ACHN (cell line): ENCODE results near the gene ATG9B.
"Not testable (repeated sequence)": the region's sequence is repeated elsewhere in the genome, so short reads cannot be mapped to it uniquely, and the experiment has no call there.

Experiments used
- DNase-seq: peaks from one replicate; pipeline ENCODE4 v3.0.0-alpha.2; 2015
- in situ Hi-C: cut with HindIII; loops from 2 replicates; pipeline ENCODE4 v1.10.0; 2017; ENCODE audit warnings: low sequenced_read_pairs, low pct_ligation_motif_present, low pct_unique_long_range_greater_than_20kb

ATG9B gene

DNA sequence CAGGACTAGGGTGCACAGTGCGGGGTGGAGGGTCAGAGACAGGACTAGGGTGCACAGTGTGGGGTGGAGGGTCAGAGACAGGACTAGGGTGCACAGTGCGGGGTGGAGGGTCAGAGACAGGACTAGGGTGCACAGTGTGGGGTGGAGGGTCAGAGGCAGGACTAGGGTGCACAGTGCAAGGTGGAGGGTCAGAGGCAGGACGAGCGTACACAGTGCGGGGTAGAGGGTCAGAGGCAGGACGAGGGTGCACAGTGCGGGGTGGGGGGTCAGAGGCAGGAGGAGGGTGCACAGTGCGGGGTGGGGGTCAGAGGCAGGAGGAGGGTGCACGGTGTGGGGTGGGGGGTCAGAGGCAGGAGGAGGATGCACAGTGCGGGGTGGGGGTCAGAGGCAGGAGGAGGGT is 19.2 kb upstream of the ATG9B start:
- DNase-seq, in situ Hi-C loops: not testable (repeated sequence)

DNA sequence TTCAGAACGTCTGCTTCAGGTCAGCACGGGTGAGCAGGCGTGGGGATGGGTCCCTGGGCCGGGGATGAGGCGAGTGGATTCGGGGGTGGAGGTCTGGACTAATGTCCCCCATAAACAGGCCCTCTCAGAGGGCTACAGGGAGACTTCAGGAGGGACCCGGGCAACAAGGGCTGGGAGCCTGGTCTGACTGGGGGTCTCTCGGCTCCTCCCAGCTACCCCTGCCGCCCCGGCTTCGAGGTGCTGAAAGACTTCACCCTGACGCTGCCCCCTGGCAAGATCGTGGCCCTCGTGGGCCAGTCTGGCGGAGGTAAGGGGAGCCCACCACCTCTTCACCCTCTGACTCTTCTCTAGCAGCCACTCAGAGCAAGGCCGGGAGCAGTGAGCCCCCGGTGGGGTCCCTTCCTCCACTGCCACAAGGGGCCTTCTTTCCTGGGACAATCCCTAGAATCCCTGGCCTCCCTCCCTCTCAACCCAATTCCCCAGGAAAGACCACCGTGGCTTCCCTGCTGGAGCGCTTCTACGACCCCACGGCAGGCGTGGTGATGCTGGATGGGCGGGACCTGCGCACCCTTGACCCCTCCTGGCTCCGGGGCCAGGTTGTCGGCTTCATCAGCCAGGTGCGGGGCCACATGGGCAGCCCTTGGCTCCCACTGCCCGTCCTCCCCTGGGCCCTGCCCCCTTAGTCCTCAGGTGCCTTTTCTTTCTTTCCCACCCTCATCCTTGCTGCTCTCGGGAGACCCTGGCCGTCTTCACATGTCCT is 16.5 kb upstream of the ATG9B start:
- in situ Hi-C loops, result no loop called here
- DNase-seq, result no peak

DNA sequence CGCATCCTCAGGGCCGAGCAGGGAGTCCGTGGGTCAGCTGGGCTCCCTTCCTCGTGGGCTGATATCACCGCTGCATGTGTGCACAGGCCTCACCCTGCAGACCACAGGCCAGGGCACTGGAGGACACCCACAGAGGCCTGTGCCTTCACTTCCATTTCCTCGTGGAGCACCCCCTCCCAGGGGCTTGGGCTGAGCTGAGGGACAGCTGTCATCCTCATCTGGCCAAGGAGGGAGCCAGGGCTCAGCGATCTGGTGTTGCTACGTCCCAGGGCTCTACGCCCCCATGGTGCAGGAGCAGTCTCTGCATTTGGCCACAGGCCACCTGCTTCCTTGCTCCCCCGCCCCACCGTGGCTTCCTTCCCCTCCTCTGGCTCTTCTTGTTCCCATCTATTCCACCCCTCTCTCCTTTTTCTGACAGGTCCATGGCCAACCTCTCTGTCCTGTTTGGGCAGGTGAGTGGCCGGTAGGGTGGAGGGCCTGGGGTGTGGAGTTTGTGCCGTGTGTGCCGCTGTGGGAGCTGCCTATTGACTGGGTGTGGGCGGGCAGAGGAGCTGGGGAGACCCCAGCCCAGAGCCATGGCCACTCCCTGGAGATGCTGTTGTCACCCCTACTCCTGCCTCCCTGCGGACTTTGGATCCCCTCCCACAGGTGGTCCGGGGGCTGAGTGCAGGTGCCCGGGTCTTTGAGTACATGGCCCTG is 15.7 kb upstream of the ATG9B start:
- DNase-seq, result no peak
- in situ Hi-C loops, result no loop called here

DNA sequence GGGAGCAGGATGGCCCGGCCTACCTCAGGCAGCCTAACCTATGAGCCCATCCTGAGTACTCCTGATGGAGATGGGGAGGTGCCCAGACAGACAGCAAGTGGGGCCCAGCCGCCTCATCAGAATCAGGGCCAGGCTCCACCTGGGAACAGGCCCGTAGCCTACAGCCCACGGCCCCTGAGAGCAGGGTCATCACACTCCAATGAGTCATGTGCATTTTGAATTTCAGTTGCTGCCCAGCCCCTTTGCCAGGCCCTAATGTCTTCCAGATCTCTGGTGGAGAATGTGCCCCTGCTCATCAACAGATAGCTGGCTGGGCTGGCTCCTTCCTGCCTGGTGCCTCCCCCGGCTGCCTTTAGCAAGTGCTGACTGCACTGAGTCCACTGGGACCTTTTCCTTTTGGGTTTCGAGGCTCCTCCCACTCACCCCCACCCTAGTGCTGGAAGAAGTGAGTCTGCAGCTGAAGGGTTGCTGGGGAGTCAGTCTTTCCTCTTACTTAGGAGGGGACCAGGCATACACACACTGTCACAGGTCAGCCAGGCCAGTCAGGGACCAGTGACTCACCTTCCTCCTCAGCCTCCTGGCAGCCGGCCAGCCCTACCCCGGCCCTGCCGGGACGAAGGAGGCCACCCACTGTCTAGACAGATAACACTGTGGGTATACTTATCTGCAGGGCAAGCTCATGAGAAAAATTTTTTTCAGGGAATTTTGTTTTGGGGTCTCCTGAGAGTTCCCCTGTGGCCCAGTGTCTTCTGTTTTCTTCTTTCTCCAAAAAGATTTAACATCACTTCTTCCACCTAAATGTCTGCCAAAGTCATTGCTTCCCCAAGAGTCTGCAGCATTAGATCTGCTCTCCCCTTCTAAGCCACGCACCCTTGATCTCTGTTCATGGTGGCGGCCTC is 14.9 kb upstream of the ATG9B start:
- peak; percentile 96 for DNase-seq
- in situ Hi-C loops, result no loop called here

- in situ Hi-C loops, result no loop called here
- no peak for DNase-seq
Observed at GRCh38 chr7:151035902-151036301, 11.6 kb upstream of the ATG9B start.

GRCh38 chr7:151035026-151035717 is 10.9 kb upstream of the ATG9B start:
- in situ Hi-C loops, result no loop called here
- DNase-seq, result no peak

- no peak for DNase-seq
- in situ Hi-C loops, result no loop called here
Observed at GRCh38 chr7:151034312-151035025, 10.2 kb upstream of the ATG9B start.

DNA sequence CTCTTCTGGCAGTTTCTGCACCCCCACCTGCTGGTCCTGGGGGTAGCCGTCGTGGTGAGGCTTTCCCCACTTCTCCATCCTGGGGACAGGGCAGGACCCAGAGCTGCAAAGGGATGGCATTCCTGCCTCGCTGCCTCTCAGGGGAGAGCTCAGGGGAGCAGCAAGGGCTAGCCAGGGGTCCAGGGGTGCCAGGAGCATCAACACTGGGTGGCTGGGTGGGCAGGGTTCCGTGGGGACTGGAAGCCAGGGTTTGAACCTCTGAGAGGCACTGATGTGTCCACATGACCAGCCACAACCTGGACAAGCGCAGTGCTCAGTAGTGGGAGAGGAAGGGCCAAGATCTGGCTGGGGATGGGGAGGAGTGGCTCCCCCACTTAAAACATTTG is 9.6 kb upstream of the ATG9B start:
- in situ Hi-C loops, result no loop called here
- DNase-seq, result no peak

- in situ Hi-C loops, result no loop called here
Observed at GRCh38 chr7:151032936-151033863, 8.9 kb upstream of the ATG9B start.

GRCh38 chr7:151031011-151031410 is 6.7 kb upstream of the ATG9B start:
- no peak for DNase-seq
- in situ Hi-C loops, result no loop called here

More at GRCh38 chr7:151032936-151033863, 8.9 kb upstream of the ATG9B start:
- DNase-seq, result peak; percentile 39

GRCh38 chr7:151028948-151029501 is 4.7 kb upstream of the ATG9B start:
- in situ Hi-C loops, result no loop called here
- no peak for DNase-seq

- peak; percentile 100 for DNase-seq
- in situ Hi-C loops, result no loop called here
Observed at GRCh38 chr7:151028131-151028947, 4.0 kb upstream of the ATG9B start, which contains the start of gene ABCB8. ABCB8 (plus strand) TSS chr7:151028450; CDS start chr7:151028516, 66 bp downstream.

GRCh38 chr7:151027728-151028130 is 3.4 kb upstream of the ATG9B start:
- in situ Hi-C loops, DNase-seq: not testable (repeated sequence)

DNA sequence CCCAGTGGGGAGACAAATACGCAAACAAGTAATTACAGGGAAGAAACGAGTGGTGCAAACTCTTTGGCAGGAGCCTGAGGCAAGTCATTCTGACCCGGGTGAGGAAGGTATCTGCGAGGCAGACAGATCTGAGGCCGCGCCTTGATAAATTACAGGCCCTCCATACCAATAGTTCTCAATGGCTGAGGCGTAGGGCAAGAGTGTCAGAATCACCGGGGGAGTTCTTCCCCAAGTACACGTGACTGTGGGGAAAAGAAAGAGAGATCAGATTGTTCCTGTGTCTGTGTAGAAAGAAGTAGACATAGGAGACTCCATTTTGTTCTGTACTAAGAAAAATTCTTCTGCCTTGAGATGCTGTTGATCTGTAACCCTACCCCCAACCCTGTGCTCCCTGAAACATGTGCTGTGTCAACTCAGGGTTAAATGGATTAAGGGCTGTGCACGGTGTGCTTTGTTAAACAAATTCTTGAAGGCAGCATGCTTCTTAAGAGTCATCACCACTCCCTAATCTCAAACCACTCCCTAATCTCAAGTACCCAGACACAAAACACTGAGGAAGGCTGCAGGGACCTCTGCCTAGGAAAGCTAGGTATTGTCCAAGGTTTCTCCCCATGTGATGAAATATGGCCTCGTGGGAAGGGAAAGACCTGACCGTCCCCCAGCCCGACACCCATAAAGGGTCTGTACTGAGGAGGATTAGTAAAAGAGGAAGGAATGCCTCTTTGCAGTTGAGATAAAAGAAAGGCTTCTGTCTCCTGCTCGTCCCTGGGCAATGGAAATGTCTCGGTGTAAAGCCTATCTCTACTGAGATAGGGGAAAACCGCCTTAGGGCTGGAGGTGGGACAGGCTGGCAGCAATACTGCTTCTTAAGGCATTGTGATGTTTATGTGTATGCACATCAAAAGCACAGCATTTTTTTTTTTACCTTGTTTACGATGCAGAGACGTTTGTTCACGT is 2.8 kb upstream of the ATG9B start:
- DNase-seq, in situ Hi-C loops: not testable (repeated sequence)
